Neuronal stem cell (in vitro differentiated cells): Measurements from ENCODE around the gene PTMA. TPM values are rescaled to one million over a fixed set of nuclear protein-coding genes. Genes with fewer than 3 reads are reported as not detected.
"Not testable (repeated sequence)": the region's sequence is repeated elsewhere in the genome, so short reads cannot be mapped to it uniquely, and the experiment has no call there.

ENCODE experiments used
- DNase-seq: peaks from one replicate; pipeline ENCODE4 v3.0.0-alpha.2; 2013; ENCODE audit warnings: low spot score
- H2AFZ ChIP-seq: one replicate; pipeline ENCODE4 v1.6.1; 2013; ENCODE audit warnings: mild to moderate bottlenecking, low read length, inconsistent platforms
- H2AK5ac ChIP-seq: 2 replicates; pipeline ENCODE4 v1.6.1; 2013; ENCODE audit warnings: low read depth, mild to moderate bottlenecking, inconsistent platforms, low read length, moderate library complexity, mixed read lengths
- H2BK120ac ChIP-seq: 2 replicates; pipeline ENCODE4 v1.6.1; 2013; ENCODE audit warnings: low read depth, mild to moderate bottlenecking, inconsistent platforms, low read length, moderate library complexity, mixed read lengths
- H2BK12ac ChIP-seq: one replicate; pipeline ENCODE4 v1.6.1; 2013; ENCODE audit warnings: low read length, inconsistent platforms
- H2BK15ac ChIP-seq: 2 replicates; pipeline ENCODE4 v1.6.1; 2013; ENCODE audit warnings: mild to moderate bottlenecking, low read length, inconsistent platforms, mixed read lengths
- H2BK5ac ChIP-seq: one replicate; pipeline ENCODE4 v1.6.1; 2013; ENCODE audit warnings: inconsistent platforms, mild to moderate bottlenecking, low read length, moderate library complexity
- H3K14ac ChIP-seq: one replicate; pipeline ENCODE4 v1.6.1; 2013; ENCODE audit warnings: low read length, inconsistent platforms
- H3K18ac ChIP-seq: 2 replicates; pipeline ENCODE4 v1.6.1; 2013; ENCODE audit warnings: low read length, inconsistent platforms
- H3K23ac ChIP-seq: 2 replicates; pipeline ENCODE4 v1.6.1; 2013; ENCODE audit warnings: low read depth, mild to moderate bottlenecking, mixed read lengths, low read length, inconsistent platforms; ENCODE audit not compliant: poor library complexity
- H3K27ac ChIP-seq: replicated peaks from 3 replicates; pipeline ENCODE4 v1.5.1; 2013; ENCODE audit warnings: low read length, inconsistent platforms
- H3K27me3 ChIP-seq, 3 experiments: 2 replicates each; pipeline ENCODE4 v1.6.1; 2013; ENCODE audit warnings: low read length in 3 of 3, mild to moderate bottlenecking in 2 of 3, inconsistent platforms in 1 of 3, low read depth in 1 of 3, mixed read lengths in 1 of 3, moderate library complexity in 1 of 3; ENCODE audit not compliant: control insufficient read depth in 3 of 3, insufficient read depth in 3 of 3
- H3K36me3 ChIP-seq, 2 donors: replicated peaks in 1 of 2; 2 replicates each; pipeline ENCODE4 v1.6.1; 2013; ENCODE audit warnings: low read length in 2 of 2; ENCODE audit not compliant: control insufficient read depth in 2 of 2, insufficient read depth in 2 of 2
- H3K4ac ChIP-seq: 2 replicates; pipeline ENCODE4 v1.6.1; 2013; ENCODE audit warnings: inconsistent platforms, mild to moderate bottlenecking, low read length, moderate library complexity
- H3K4me1 ChIP-seq, 2 donors: 1 replicate in 1 of 2; 2 replicates in 1 of 2; pipeline ENCODE4 v1.6.1; 2013; ENCODE audit warnings: low read length in 2 of 2, low read depth in 1 of 2; ENCODE audit not compliant: control insufficient read depth in 2 of 2, insufficient read depth in 1 of 2
- H3K4me2 ChIP-seq: one replicate; pipeline ENCODE4 v1.6.1; 2013; ENCODE audit warnings: mild to moderate bottlenecking, low read length, inconsistent platforms; ENCODE audit not compliant: insufficient read depth, poor library complexity, severe bottlenecking
- H3K4me3 ChIP-seq, 2 donors: 2 replicates each; pipeline ENCODE4 v1.5.1; 2013; ENCODE audit warnings: low read length in 2 of 2, mild to moderate bottlenecking in 2 of 2, inconsistent platforms in 1 of 2, moderate library complexity in 1 of 2
- H3K79me1 ChIP-seq: one replicate; pipeline ENCODE4 v1.6.1; 2013; ENCODE audit warnings: low read depth, mild to moderate bottlenecking, inconsistent platforms, low read length, moderate library complexity
- H3K9ac ChIP-seq: one replicate; pipeline ENCODE4 v1.6.1; 2013; ENCODE audit warnings: mild to moderate bottlenecking, low read depth, low read length, inconsistent platforms; ENCODE audit not compliant: poor library complexity
- H3K9me3 ChIP-seq, 2 donors: replicated peaks in 1 of 2; 2 replicates each; pipeline versions ENCODE3 to v1.6.1; 2013; ENCODE audit warnings: low read length in 2 of 2, mild to moderate bottlenecking in 2 of 2, inconsistent platforms in 1 of 2, low read depth in 1 of 2, mixed read lengths in 1 of 2, moderate library complexity in 1 of 2; ENCODE audit not compliant: control insufficient read depth in 2 of 2, insufficient read depth in 1 of 2
- H4K8ac ChIP-seq: one replicate; pipeline ENCODE4 v1.6.1; 2013; ENCODE audit warnings: low read depth, mild to moderate bottlenecking, inconsistent platforms, low read length, moderate library complexity
- H4K91ac ChIP-seq: one replicate; pipeline ENCODE4 v1.6.1; 2013; ENCODE audit warnings: low read length, low read depth, mild to moderate bottlenecking, inconsistent platforms; ENCODE audit not compliant: poor library complexity
- WGBS, 2 donors: extraction: QIAGEN DNeasy Blood & Tissue Kit; methylation state at CpG; one replicate each; pipeline ENCODE4 v1.1.7; 2013; ENCODE audit warnings: missing lambda C conversion rate in 2 of 2, mixed read lengths in 1 of 2; ENCODE audit not compliant: insufficient read length in 2 of 2, insufficient replicate concordance in 1 of 2; ENCODE audit errors: extremely low coverage in 2 of 2; 5-methylcytosine and 5-hydroxymethylcytosine counted together
- polyA plus RNA-seq, 2 experiments: library from polyadenylated mRNA; stranded (reverse); fragments of 200-250 nt; gene quantifications; one replicate each; pipeline ENCODE4 v1.2.3, GENCODE V29; 2013

The PTMA gene, protein sequence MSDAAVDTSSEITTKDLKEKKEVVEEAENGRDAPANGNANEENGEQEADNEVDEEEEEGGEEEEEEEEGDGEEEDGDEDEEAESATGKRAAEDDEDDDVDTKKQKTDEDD
- polyA plus RNA-seq (2013, experiment 1 of 2): 3,606 TPM
- 3,678 TPM for polyA plus RNA-seq (2013, experiment 2 of 2)

DNA sequence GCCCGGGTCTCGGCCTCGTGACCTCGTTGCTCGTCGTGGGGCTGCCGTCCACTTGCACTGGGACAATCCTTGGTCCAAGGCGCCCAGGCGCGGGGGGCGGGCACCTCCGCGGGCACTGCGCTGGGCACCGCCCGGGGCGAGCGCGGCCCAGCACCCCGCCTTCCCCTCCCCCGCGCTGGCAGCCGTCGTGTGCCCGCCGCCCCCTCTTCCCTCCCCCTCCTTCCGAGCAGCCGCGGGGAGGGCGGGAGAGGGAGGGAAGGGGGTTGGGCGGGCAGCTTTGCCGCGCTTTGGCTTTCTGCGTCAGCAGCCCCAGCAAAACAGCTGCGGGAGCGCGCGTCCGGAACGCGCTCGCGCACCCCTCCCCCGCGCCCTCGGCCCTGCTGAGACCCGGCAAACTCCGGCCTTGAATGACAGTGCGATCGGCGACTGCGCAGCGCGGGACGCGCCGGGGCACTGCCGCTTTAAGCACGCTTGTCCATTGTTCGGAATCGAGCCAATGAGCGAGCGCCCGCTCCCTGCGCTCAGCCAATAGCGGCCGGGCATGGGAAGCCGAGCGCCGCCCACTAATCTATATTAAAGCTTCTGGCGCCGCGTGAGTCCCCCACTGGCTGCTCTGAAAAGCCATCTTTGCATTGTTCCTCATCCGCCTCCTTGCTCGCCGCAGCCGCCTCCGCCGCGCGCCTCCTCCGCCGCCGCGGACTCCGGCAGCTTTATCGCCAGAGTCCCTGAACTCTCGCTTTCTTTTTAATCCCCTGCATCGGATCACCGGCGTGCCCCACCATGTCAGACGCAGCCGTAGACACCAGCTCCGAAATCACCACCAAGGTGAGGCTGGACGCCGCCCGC lies at the start of gene PTMA:
TSS of gene PTMA (plus strand) at position 599 of the 846 bp plus-strand sequence. CDS start at position 781, 182 bp downstream.
- Histone ChIP-seq H4K91ac (peak within 1 kb of the TSS; percentile 100), H3K27me3 (peaks cover 0 to 2% (median 0%) of the 10 kb centered on the region in 3 experiments), H3K9ac (peak within 1 kb of the TSS; percentile 99), H2AFZ (peak within 1 kb of the TSS; percentile 80), H3K4me2 (peak within 1 kb of the TSS; percentile 89), H3K4me1 (peaks cover 21 to 24% of the 10 kb centered on the region in 2 donors), H2BK5ac (peak within 1 kb of the TSS; percentile 100), H3K18ac (peak within 1 kb of the TSS; percentile 100), H3K9me3 (peaks cover 2 to 11% of the 10 kb centered on the region in 2 donors), H3K36me3 (peaks cover 17 to 31% of the 10 kb centered on the region in 2 donors), H3K23ac (peak within 1 kb of the TSS; percentile 100), H3K79me1 (peaks cover 1% of the 10 kb centered on the region), H2BK120ac (peak within 1 kb of the TSS; percentile 100), H2BK15ac (peak within 1 kb of the TSS; percentile 100), H3K4me3 (peak within 1 kb of the TSS; percentile 82 to 96), H4K8ac (peak within 1 kb of the TSS; percentile 100), H3K14ac (peak within 1 kb of the TSS; percentile 100), H3K27ac (peak within 1 kb of the TSS; percentile 79), H2AK5ac (peak within 1 kb of the TSS; percentile 100), H2BK12ac (peak within 1 kb of the TSS; percentile 100), H3K4ac (peak within 1 kb of the TSS; percentile 100)
- WGBS, 2 donors: no CpG with 5 or more reads among the region's 97 CpGs
- peak; percentile 99 for DNase-seq

DNA sequence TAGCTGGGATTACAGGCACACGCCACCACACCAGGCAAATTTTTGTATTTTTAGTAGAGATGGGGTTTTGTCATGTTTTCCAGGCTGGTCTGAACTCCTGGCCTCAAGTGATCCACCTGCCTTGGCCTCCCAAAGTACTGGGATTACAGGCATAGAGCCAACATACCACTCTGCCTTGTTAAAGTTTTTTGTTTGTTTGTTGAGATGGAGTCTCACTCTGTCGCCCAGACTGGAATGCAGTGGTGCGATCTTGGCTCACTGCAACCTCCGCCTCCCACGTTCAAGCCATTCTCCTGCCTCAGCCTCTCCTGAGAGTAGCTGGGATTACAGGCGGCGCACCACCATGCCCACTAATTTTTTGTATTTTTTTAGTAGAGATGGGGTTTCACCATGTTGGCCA lies 48.3 kb upstream of the PTMA start:
- H3K9ac ChIP-seq, H3K36me3 ChIP-seq, H3K27me3 ChIP-seq, H2BK5ac ChIP-seq, H3K4me2 ChIP-seq, H3K79me1 ChIP-seq, H2BK15ac ChIP-seq, H3K18ac ChIP-seq, H2BK12ac ChIP-seq, H3K14ac ChIP-seq, H3K4me3 ChIP-seq, H3K9me3 ChIP-seq, DNase-seq, H2AK5ac ChIP-seq, H2AFZ ChIP-seq, H3K23ac ChIP-seq, H3K4me1 ChIP-seq, H2BK120ac ChIP-seq, H3K27ac ChIP-seq, H4K91ac ChIP-seq, H3K4ac ChIP-seq, H4K8ac ChIP-seq: not testable (repeated sequence)
- WGBS, 2 donors: no CpG with 5 or more reads among the region's 7 CpGs

DNA sequence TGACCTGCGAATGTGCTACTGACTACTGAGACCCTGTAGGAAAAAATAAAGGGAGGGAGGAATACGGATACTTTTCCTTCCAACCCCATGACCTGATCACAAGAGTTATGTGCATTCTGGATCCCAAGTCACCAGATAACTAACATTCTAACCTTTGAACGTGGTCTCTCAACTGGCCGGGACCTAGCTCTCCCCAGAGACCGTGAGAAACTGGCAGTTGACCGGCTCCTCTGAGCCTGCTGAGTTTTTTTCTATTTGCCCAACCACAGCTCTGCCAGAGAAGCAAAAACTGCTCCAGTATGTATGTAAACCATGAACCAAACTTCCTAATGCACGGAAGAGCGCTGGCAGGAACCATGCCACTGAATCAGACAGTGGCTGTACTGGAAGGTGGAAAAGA lies 47.5 kb upstream of the PTMA start:
- no peak overlapping the region for H3K4me3 ChIP-seq
- no peak overlapping the region for H2BK12ac ChIP-seq
- peaks cover 0 to 9% (median 0%) of the 10 kb centered on the region in 3 experiments for H3K27me3 ChIP-seq
- WGBS, 2 donors: no CpG with 5 or more reads among the region's 8 CpGs
- no peak overlapping the region for H2AFZ ChIP-seq
- H3K79me1 ChIP-seq: peaks cover 2% of the 10 kb centered on the region
- no peak overlapping the region for H3K23ac ChIP-seq
- no peak overlapping the region for H3K18ac ChIP-seq
- no peak overlapping the region for H3K14ac ChIP-seq
- no peaks in the 10 kb centered on the region for H3K36me3 ChIP-seq
- no peak overlapping the region for H3K27ac ChIP-seq
- H3K4me1 ChIP-seq: peaks cover 2 to 9% of the 10 kb centered on the region in 2 donors
- no peak overlapping the region for H2BK5ac ChIP-seq
- H2BK15ac ChIP-seq: no peak overlapping the region
- no peak overlapping the region for H2AK5ac ChIP-seq
- no peak for DNase-seq
- H2BK120ac ChIP-seq: no peak overlapping the region
- no peak overlapping the region for H3K4me2 ChIP-seq
- peaks cover 6 to 10% of the 10 kb centered on the region in 2 donors for H3K9me3 ChIP-seq
- no peak overlapping the region for H3K9ac ChIP-seq
- no peak overlapping the region for H4K91ac ChIP-seq
- H3K4ac ChIP-seq: no peak overlapping the region
- no peak overlapping the region for H4K8ac ChIP-seq

DNA sequence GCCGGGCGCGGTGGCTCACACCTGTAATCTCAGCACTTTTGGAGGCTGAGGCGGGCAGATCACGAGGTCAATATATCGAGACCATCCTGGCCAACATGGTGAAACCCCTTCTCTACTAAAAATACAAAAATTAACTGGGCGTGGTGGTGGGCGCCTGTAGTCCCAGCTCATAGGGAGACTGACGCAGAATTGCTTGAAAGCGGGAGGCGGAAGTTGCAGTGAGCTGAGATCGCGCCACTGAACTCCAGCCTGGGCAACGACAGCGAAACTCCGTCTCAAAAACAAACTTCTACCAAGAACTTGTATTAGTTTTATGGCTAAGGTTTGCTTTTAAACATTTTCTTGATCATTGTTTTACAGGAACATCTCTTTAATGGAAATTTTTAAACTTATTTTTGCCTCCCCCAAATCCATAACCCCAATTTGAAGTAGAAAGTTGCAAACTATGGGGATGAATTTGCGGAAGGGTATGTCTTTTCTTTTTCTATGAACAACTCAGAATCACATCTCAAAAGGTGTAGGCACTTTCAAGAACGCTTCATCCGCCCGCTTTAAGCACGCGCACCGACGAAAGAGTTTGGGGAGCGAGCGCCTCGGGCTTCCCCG lies 46.8 kb upstream of the PTMA start:
- Histone ChIP-seq H3K4ac (no peak overlapping the region), H3K9me3 (peaks cover 6 to 10% of the 10 kb centered on the region in 2 donors), H3K18ac (peak overlapping the region; percentile 95), H3K36me3 (no peaks in the 10 kb centered on the region), H2AK5ac (peak overlapping the region; percentile 5), H3K79me1 (peaks cover 2% of the 10 kb centered on the region), H2BK15ac (peak overlapping the region; percentile 64), H3K4me2 (peak overlapping the region; percentile 51), H3K9ac (peak overlapping the region; percentile 61), H2BK5ac (no peak overlapping the region), H3K4me3 (no peak overlapping the region), H3K27me3 (peaks cover 0 to 9% (median 0%) of the 10 kb centered on the region in 3 experiments), H2BK12ac (no peak overlapping the region), H3K27ac (no peak overlapping the region), H4K91ac (no peak overlapping the region), H3K23ac (no peak overlapping the region), H3K4me1 (peaks cover 8 to 15% of the 10 kb centered on the region in 2 donors), H4K8ac (no peak overlapping the region), H3K14ac (no peak overlapping the region), H2AFZ (no peak overlapping the region), H2BK120ac (peak overlapping the region; percentile 99)
- DNase-seq: no peak
- WGBS, 2 donors: no CpG with 5 or more reads among the region's 28 CpGs
